Karpas-422 (cell line): ENCODE measurements around the gene AGMO. TPM values are rescaled to one million over a fixed set of nuclear protein-coding genes. Genes with fewer than 3 reads are reported as not detected.
A peak's percentile ranks its signal among the peaks of the same experiment; 100 is the strongest.

Experiments used
- DNase-seq: peaks from one replicate; pipeline ENCODE4 v3.0.0-alpha.2; 2015
- H2AFZ ChIP-seq: fragments of 200-600 bp; sonication (generic); 2 replicates; pipeline ENCODE4 v1.6.1; 2014; ENCODE audit warnings: antibody characterized with exemption, low read length, mixed read lengths
- H3K27ac ChIP-seq: fragments of 200-600 bp; sonication (generic); 2 replicates; pipeline ENCODE4 v1.5.1; 2014; ENCODE audit warnings: mild to moderate bottlenecking, low read length, moderate library complexity
- H3K27me3 ChIP-seq: fragments of 200-600 bp; sonication (generic); 2 replicates; pipeline ENCODE4 v1.6.1; 2014; ENCODE audit warnings: low read length, mixed read lengths
- H3K36me3 ChIP-seq: fragments of 200-600 bp; sonication (generic); 2 replicates; pipeline ENCODE4 v1.6.1; 2014; ENCODE audit warnings: low read length, mixed read lengths; ENCODE audit not compliant: insufficient read depth
- H3K4me1 ChIP-seq: fragments of 200-600 bp; sonication (generic); 2 replicates; pipeline ENCODE4 v1.6.1; 2014; ENCODE audit warnings: mild to moderate bottlenecking, low read length, mixed read lengths
- H3K4me2 ChIP-seq: fragments of 200-600 bp; sonication (generic); 2 replicates; pipeline ENCODE4 v1.6.1; 2014; ENCODE audit warnings: low read length, low read depth, mild to moderate bottlenecking; ENCODE audit not compliant: poor library complexity, severe bottlenecking
- H3K4me3 ChIP-seq: fragments of 200-600 bp; sonication (generic); 2 replicates; pipeline ENCODE4 v1.5.1; 2014; ENCODE audit warnings: mild to moderate bottlenecking, antibody characterized with exemption, low read length, mixed read lengths
- H3K79me2 ChIP-seq: fragments of 200-600 bp; sonication (generic); 2 replicates; pipeline ENCODE4 v1.6.1; 2014; ENCODE audit warnings: mild to moderate bottlenecking, low read length, mixed read lengths
- H3K9ac ChIP-seq: fragments of 200-600 bp; sonication (generic); 2 replicates; pipeline ENCODE4 v1.6.0; 2014; ENCODE audit warnings: low read length
- H3K9me2 ChIP-seq: fragments of 200-600 bp; sonication (generic), shearing (Covaris generic); replicated peaks from 2 replicates; pipeline ENCODE4 v1.6.0; 2014; ENCODE audit warnings: mild to moderate bottlenecking, low read length, moderate library complexity; ENCODE audit not compliant: insufficient read depth
- H3K9me3 ChIP-seq: fragments of 300-700, 200-600 bp; sonication (generic); 2 replicates; pipeline ENCODE4 v1.6.1; 2014; ENCODE audit warnings: low read length, mixed read lengths
- H4K20me1 ChIP-seq: fragments of 200-600 bp; sonication (generic); 2 replicates; pipeline ENCODE4 v1.6.1; 2014; ENCODE audit warnings: mild to moderate bottlenecking, antibody characterized with exemption, low read length, low read depth; ENCODE audit not compliant: insufficient read depth
- total RNA-seq: library from RNA; depleted of rRNA; stranded (reverse); fragments of >200 nt; shearing (Covaris generic); gene quantifications from 2 replicates; pipeline ENCODE4 v1.2.3, GENCODE V29; 2014; ENCODE audit warnings: low replicate concordance

Gene AGMO
- total RNA-seq, 1 experiment from 2014 or later = not detected

- Histone ChIP-seq H2AFZ (no peak overlapping the region), H3K79me2 (no peaks in the 10 kb centered on the region), H3K9me3 (peaks cover 12% of the 10 kb centered on the region), H3K4me3 (no peak overlapping the region), H3K36me3 (no peaks in the 10 kb centered on the region), H3K9me2 (no peaks in the 10 kb centered on the region), H4K20me1 (no peaks in the 10 kb centered on the region), H3K9ac (no peak overlapping the region), H3K4me1 (no peaks in the 10 kb centered on the region), H3K4me2 (no peak overlapping the region), H3K27ac (no peak overlapping the region), H3K27me3 (no peaks in the 10 kb centered on the region)
- DNase-seq = no peak
Measured at GRCh38 chr7:15335390-15335789, 226.4 kb downstream of the AGMO start.

- Histone ChIP-seq H4K20me1 (no peaks in the 10 kb centered on the region), H3K4me1 (no peaks in the 10 kb centered on the region), H3K9me3 (peaks cover 5% of the 10 kb centered on the region), H3K27me3 (no peaks in the 10 kb centered on the region), H3K36me3 (no peaks in the 10 kb centered on the region), H3K79me2 (no peaks in the 10 kb centered on the region), H3K9me2 (no peaks in the 10 kb centered on the region), H2AFZ (no peak overlapping the region), H3K4me3 (no peak overlapping the region), H3K27ac (no peak overlapping the region), H3K4me2 (no peak overlapping the region), H3K9ac (no peak overlapping the region)
- DNase-seq = no peak
Measured at GRCh38 chr7:15334536-15335263, 227.1 kb downstream of the AGMO start.

- H3K4me1 ChIP-seq = no peaks in the 10 kb centered on the region
- no peak overlapping the region for H3K4me2 ChIP-seq
- H3K9me2 ChIP-seq = no peaks in the 10 kb centered on the region
- H3K9ac ChIP-seq = no peak overlapping the region
- no peaks in the 10 kb centered on the region for H3K9me3 ChIP-seq
- no peak for DNase-seq
- no peaks in the 10 kb centered on the region for H3K36me3 ChIP-seq
- no peak overlapping the region for H3K4me3 ChIP-seq
- H3K79me2 ChIP-seq = no peaks in the 10 kb centered on the region
- no peak overlapping the region for H2AFZ ChIP-seq
- H3K27ac ChIP-seq = no peak overlapping the region
- no peaks in the 10 kb centered on the region for H4K20me1 ChIP-seq
- no peaks in the 10 kb centered on the region for H3K27me3 ChIP-seq
Measured at GRCh38 chr7:15332956-15333355, 228.9 kb downstream of the AGMO start.

- no peak overlapping the region for H2AFZ ChIP-seq
- H4K20me1 ChIP-seq = no peaks in the 10 kb centered on the region
- no peaks in the 10 kb centered on the region for H3K27me3 ChIP-seq
- no peak for DNase-seq
- no peak overlapping the region for H3K4me2 ChIP-seq
- no peaks in the 10 kb centered on the region for H3K4me1 ChIP-seq
- H3K9ac ChIP-seq = no peak overlapping the region
- H3K27ac ChIP-seq = no peak overlapping the region
- H3K9me3 ChIP-seq = no peaks in the 10 kb centered on the region
- no peaks in the 10 kb centered on the region for H3K9me2 ChIP-seq
- H3K79me2 ChIP-seq = no peaks in the 10 kb centered on the region
- no peak overlapping the region for H3K4me3 ChIP-seq
- H3K36me3 ChIP-seq = no peaks in the 10 kb centered on the region
Measured at GRCh38 chr7:15330943-15331342, 230.9 kb downstream of the AGMO start.

- Histone ChIP-seq H3K9ac (no peak overlapping the region), H4K20me1 (no peaks in the 10 kb centered on the region), H3K36me3 (no peaks in the 10 kb centered on the region), H3K4me2 (no peak overlapping the region), H3K9me3 (no peaks in the 10 kb centered on the region), H3K27ac (no peak overlapping the region), H3K79me2 (no peaks in the 10 kb centered on the region), H3K4me1 (no peaks in the 10 kb centered on the region), H2AFZ (no peak overlapping the region), H3K9me2 (no peaks in the 10 kb centered on the region), H3K27me3 (no peaks in the 10 kb centered on the region), H3K4me3 (no peak overlapping the region)
- DNase-seq = no peak
Measured at GRCh38 chr7:15327001-15327400, 234.8 kb downstream of the AGMO start.

GRCh38 chr7:15326044-15326644 lies 235.7 kb downstream of the AGMO start:
- no peak overlapping the region for H3K9ac ChIP-seq
- no peaks in the 10 kb centered on the region for H3K9me3 ChIP-seq
- H4K20me1 ChIP-seq = no peaks in the 10 kb centered on the region
- no peak overlapping the region for H3K27ac ChIP-seq
- H3K27me3 ChIP-seq = no peaks in the 10 kb centered on the region
- H3K9me2 ChIP-seq = no peaks in the 10 kb centered on the region
- no peaks in the 10 kb centered on the region for H3K79me2 ChIP-seq
- no peak overlapping the region for H2AFZ ChIP-seq
- H3K4me3 ChIP-seq = no peak overlapping the region
- H3K4me1 ChIP-seq = no peaks in the 10 kb centered on the region
- peak; percentile 59 for DNase-seq
- H3K36me3 ChIP-seq = no peaks in the 10 kb centered on the region
- H3K4me2 ChIP-seq = no peak overlapping the region

GRCh38 chr7:15323550-15323949 lies 238.3 kb downstream of the AGMO start:
- Histone ChIP-seq H3K9me2 (no peaks in the 10 kb centered on the region), H3K79me2 (no peaks in the 10 kb centered on the region), H3K4me2 (no peak overlapping the region), H3K27ac (no peak overlapping the region), H3K4me1 (no peaks in the 10 kb centered on the region), H2AFZ (no peak overlapping the region), H4K20me1 (no peaks in the 10 kb centered on the region), H3K9me3 (no peaks in the 10 kb centered on the region), H3K9ac (no peak overlapping the region), H3K27me3 (no peaks in the 10 kb centered on the region), H3K4me3 (no peak overlapping the region), H3K36me3 (no peaks in the 10 kb centered on the region)
- DNase-seq = no peak

- no peaks in the 10 kb centered on the region for H3K36me3 ChIP-seq
- no peak overlapping the region for H3K9ac ChIP-seq
Measured at GRCh38 chr7:15317215-15317614, 244.6 kb downstream of the AGMO start.

More at GRCh38 chr7:15317215-15317614, 244.6 kb downstream of the AGMO start:
- H3K27ac ChIP-seq = no peak overlapping the region
- no peak overlapping the region for H2AFZ ChIP-seq
- 0 out of 2 replicates have a peak, but pooled peaks cover 2% of the 10 kb centered on the region for H3K4me1 ChIP-seq
- no peaks in the 10 kb centered on the region for H3K9me3 ChIP-seq
- H3K4me2 ChIP-seq = no peak overlapping the region
- H3K79me2 ChIP-seq = no peaks in the 10 kb centered on the region
- no peak for DNase-seq
- no peaks in the 10 kb centered on the region for H4K20me1 ChIP-seq
- H3K9me2 ChIP-seq = no peaks in the 10 kb centered on the region; the same call in 1 of the 2 replicates
- no peaks in the 10 kb centered on the region for H3K27me3 ChIP-seq
- no peak overlapping the region for H3K4me3 ChIP-seq
